GM19043 (cell line): Measurements from ENCODE around the gene MITF.

Experiments used
- ATAC-seq: cut with Tn5 transposase; IDR thresholded peaks from one replicate; pipeline ENCODE4 v1.9.1; 2021; ENCODE audit warnings: low read depth; ENCODE audit not compliant: unreplicated experiment

Gene MITF

DNA sequence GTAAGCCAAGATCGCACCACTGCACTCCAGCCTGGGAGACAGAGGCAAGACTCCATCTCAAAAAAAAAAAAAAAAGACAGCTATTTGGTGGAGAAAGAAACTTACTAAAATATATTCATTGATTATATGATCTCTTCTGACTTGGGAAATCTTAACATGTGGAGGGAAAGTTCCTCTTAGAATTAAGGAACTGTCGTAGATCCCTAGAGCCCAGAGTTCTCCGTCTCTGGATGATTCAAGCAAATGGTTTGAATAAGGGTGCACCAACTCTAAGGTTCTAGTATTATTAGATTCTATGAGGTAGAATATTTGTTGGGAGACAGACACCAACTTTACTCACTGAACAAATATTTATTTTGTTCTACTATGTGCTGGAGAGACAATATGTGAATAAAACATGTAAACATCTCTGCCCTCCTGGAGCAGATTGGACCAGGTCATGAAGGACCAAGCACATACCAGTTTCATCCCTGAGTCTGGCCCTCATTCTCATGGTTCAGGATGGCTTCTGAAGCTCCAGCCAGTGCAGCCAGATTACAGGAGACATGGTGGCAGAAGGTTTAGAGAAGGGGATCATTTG lies 129.7 kb downstream of the MITF start:
- no peak for ATAC-seq

DNA sequence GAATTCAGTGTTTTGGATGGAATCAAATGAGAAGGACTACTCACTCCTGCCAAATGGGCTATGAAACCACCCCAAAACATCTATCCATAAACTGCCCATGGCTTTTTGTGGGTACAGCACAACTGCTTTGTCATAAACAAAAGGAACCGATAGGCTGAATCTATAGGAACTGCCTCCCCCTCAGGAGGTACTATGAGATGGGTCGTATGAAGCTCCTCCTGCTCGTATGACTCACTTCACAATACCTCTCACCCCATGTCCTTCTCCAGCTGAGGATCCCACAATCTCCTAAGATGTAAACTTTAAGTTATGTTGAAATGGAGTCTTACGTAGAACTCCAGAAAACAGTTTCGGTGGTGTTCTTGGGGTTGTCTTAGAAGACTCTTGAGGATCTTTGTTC lies 130.4 kb downstream of the MITF start:
- ATAC-seq: no peak

DNA sequence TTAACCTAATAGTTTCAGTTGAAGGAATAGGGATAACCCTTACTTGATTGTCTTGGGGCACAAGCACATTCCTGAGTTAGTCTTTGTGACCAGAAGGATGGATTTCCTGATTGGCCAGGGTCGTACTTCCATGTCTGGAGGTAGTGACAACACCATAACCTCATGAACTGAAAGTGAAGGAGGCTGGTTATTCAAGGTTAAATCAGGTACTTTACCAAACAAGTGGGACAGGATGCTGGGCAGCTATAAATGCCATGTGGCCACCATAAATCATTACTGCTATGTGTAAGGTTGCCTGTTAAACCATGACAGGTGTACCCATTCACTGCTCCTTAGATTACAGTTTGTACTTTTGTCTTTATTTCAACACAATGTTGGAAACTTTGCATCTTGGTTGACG lies 132.0 kb downstream of the MITF start:
- no peak for ATAC-seq

DNA sequence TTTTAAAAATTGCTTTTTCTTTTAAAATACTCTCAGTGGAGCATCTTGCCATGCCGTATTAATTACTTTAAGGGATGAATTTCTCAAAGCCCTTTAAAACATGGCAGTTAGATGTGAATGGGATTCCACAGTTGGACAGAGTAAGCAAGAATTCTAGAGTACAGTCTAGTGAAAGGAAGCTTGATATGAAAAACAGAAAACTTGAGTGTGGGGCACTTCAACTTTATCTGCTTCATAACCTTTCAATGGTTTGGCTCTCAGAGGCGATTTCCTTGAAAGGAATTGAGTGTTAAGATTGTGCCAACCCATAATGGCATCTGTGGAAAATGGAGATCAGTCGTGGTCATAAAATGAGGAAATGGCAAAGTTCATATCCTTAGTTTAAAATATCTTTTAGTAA lies 132.6 kb downstream of the MITF start:
- no peak for ATAC-seq

DNA sequence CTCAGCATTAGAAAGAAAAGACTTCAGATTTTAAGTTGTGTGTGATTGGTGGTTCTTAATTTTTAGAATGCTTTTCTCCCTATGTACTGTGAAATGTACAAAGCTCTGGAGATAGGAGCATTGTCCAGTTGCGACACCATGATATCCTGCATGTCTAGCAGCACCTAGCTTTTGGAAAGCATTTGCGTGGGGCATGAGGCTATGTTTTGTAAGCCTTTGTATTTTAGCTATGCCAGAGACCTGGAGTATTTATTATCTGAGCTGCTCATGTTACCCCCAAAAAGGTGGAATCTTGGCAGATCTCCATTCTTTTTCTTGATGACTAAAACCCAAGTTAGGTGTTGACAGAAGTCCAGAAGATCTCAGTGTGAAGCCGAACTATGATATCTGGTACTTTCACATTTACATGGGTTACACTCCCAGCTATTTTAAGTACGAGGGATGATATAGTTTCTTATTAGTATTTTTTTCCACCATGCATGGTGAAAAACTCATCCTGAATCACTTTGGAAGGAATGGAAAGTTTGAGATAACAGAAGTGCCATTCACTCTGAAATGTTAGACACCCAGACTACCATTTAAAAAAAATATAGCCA lies 133.6 kb downstream of the MITF start:
- ATAC-seq: no peak

DNA sequence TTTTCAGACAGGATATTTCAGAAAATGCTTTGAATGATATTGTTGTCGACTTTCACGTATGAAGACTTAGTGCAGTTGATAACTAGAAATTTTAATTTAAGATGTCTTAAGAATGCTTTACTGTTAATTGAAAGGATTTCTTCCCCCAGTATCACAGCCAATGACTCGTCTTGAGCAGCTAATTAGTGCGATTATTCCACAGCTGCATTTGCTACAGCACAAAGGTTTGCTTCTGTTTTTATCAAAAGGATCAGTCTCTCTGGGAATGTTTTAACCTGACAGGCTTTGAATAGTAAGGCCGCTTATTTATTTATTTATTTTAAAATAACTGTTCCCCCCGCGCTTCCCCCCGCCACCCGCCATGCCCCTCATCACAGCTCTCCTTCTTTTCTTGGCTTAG lies 136.8 kb downstream of the MITF start:
- ATAC-seq: no peak

DNA sequence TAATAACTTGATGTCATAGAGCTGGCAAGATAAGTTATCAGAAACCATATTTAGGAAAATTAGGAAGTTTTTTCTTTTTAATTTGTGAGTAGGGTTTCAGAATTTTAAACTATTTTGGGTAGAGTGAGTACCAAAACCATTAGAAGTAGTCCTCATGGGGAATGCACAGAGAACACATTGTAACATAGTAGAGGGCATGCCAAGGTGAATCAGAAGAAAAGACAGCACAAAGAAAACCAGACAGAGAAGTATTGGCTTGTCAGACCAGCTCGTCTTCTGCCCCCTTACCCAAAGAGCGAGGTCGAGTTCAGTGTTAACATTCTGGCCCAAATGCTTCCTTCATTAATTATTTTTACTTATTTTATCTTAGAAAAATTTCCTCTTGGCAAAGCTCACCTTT lies 139.0 kb downstream of the MITF start:
- no peak for ATAC-seq

DNA sequence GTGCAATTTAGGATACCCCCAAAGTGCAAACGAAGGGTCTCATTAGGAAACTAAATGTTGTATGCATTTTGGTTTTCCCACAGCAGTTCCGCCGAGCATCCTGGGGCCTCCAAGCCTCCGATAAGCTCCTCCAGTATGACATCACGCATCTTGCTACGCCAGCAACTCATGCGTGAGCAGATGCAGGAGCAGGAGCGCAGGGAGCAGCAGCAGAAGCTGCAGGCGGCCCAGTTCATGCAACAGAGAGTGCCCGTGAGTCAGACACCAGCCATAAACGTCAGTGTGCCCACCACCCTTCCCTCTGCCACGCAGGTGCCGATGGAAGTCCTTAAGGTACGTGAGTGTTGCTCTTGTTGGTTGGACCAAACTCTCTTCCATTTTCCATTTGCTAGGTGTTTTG lies 139.8 kb downstream of the MITF start:
- ATAC-seq: no peak

DNA sequence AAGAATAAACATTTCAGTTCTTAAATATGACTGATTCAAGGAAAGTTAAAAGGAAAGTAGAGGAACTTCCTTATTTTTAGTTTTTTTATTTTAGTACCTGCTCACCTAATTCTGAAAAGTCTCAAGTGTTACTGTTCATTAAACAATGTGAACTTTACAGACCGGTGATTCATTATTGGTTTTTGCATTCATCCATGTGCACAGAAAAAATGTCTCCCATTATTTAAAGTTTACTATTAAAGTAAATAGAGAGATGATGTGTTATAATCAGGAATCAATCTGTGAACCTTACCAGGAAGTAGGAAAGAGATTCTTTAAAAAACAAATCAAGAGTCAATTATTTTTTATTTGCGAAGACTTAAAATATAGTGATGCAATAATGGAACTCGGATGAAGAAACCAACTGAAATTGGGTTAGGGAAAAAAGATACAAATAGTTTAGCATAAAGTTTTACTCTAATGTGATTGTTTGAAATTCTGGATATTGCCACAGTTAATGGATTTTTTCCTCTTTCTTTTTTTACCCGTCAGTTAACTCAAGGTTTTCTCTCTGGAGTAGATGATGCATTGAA lies 140.9 kb downstream of the MITF start:
- ATAC-seq: no peak

DNA sequence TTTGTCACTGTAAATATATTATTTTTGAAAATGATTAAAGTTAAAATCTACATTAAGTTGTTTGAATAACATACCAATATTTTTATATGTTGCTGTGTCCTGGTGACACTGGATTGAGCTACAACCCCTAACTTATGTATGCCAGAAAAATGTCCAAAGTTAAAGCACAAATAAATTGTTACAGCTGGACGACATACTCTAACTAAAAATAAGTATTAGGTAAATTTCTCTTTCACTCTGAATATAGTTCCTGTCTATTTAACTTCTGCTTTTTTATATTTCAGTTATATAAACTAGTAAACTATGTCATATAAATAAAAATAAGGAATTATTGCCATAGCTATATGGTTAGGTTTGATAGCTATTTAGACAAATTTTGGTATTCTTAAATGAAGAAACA lies 141.8 kb downstream of the MITF start:
- ATAC-seq: no peak

DNA sequence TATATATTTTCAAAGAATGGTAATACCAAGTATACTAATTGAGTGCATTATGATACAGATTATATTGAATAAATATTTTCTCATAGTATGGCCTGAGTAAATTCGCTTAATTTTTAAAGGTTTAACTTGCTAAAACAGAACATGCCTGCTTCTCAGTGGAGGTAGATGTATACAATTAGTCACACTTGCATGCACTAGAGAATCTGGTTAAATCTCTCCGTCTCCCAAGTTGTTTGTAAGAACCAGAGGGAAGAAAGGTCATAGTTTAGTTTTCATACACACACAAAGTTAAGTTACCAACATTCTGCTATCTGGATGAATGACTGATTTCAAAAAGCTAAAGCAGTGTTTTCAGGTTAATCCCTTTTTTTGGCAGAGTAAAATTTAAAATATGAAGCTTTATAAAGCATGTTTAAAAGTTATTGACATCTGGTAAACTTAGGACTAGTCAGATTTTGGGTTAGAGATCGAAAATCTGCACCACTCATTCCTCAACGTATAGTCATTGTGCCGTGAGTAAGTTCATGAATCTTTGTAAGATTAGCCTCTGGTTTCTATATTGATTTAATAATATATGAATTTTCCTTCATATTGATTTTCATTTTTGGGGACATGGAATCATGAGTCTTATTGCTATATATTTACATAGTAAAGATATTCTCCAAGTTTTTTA lies 142.6 kb downstream of the MITF start:
- no peak for ATAC-seq

DNA sequence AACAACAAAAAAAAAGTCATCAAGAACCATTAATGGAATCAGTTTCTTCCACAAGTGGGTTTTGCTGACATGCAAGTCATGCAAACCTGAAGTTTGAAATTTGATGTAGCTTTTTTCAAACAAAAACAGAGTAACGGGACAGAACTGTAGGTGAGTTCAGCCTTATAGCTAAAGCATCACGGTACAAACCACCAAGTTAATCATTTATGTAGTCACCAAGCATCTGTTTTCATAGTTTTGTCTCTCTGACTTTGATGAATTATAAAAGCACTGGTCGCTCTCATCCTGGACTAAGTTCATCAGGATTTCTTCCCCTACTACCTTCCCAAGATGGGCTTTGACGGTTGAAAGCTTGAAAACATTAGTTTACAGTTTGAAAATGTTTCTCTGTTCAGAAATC lies 143.3 kb downstream of the MITF start:
- no peak for ATAC-seq

DNA sequence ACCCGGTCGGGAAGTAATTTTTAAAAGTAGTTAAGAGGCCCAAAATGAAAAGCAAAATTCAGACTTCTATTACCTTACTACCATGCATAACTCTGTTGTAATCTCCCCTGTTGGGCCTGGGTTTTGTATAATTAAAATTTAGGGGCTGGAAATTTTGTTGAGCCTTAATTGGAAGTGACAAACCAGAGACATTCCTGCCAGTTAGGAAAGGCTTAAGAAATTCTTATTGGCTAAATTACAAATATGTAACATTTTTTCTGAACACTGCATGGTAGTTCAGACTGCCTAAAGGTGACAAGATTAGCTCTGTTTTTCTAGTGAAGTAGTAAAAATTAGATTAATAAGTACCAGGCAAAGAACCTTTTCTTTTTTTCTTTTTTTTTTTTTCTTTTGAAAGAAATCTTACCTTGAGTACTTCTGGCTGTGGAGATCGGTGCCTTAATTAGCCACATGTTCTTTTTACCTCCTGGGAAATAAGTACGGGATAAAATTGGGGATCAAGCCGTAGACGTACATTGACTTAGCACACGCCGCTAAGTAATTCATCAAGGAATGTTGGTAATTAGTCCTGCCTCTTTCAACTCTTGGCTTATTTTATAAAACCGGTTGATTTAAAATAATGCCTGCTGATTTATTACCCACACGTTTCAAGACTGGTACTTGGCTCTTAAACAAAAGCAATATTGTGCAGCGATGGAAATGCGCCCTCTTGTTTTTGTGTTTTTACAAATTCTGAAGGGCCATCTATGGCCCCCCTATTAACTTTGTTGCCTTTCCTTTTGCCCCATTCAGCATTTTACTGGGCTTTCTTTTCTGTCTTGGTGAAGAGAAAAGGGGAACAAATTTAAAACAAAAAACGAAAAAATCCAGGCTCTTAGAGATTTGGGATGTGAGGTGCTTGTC lies 149.0 kb downstream of the MITF start:
- ATAC-seq: no peak

DNA sequence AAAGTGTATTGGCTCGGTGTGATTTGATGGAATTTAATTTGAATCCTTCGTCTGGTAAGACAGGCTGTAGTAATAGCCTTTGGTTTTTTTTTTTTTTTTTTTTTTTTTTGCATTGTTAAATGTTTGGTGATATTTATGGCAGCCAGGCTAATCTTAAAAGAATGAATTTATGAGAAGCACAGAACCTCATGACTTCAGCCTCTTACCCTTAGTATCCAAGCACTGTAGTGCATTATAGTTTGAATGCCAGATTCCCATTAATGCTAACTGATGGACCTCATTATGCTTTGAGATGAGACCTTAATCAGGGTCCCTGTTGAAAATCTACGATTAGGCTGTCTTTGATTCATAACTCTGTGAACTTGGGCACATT lies 149.7 kb downstream of the MITF start:
- no peak for ATAC-seq

DNA sequence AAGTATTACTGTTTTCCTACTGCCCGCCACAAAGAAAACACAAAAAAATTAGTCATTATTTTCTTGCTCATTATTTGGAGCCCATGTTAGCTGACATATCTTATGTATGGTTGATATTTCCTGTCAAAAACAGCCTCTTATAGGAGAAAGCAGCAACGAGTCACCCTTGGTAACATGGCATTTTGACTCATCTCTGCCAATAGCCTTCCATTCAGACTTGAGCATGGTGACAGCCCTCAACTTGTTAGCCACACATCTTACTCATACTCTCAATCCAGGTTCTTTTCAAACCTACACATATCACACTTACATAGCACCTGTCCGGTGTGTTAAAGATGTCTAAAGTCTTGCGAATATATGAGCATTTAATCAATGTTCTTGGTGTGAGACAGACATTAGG lies 150.8 kb downstream of the MITF start:
- ATAC-seq: no peak

DNA sequence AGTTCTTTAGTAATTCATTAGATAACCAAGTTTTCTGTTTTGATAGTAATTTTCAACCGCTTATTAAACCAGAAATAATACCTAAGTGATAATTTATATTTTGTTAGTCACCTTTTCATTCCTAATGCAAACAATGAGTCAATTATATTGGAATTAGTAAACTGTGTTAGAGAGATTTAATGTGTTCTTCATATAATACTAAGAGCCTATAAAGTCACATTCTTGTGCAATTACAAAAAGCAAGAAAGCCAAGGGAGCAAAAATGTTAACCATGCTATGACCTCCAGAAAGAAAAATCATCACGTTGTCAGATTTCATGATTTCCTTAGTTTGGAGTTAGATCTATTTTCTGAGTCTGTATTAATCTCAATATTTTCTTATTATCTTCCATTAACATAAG lies 151.4 kb downstream of the MITF start:
- ATAC-seq: no peak

DNA sequence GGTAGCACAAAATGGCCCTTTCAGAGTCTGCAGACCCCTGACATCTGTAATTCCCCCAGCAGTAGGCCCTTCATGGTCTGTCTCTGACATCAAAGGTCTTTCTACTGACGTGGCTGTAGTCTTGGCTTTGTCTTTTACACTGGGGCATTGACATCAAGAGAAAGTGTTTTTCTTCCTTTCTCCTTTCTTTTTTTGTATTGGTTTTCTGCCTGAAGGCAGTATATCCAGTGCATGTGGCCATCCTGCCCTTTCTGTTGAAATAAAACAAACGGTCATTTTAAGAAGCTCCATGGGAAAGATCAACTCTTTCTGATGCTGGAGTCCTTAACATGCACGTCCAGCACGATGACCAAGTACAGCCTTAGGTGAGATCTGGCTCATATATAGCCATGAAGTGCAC lies 153.4 kb downstream of the MITF start:
- ATAC-seq: no peak

DNA sequence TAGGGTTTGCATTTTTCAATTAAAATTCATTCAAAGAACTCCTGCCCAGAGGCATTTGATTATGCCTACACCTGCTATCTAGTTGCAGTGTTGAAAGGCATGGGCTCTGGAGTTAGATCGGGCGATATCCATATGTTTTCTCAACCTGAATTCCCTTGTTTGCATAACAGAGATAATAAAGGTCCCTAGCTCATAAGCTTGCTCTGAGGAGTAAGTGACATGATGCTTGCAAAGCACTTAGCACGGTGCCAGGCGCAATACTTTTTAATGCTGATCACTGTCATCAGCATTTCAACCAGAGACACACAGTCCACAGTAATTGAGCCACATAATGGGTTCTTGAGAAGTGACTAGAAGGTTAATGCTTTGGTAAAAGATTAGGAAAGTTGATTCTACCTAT lies 154.0 kb downstream of the MITF start:
- ATAC-seq: no peak

DNA sequence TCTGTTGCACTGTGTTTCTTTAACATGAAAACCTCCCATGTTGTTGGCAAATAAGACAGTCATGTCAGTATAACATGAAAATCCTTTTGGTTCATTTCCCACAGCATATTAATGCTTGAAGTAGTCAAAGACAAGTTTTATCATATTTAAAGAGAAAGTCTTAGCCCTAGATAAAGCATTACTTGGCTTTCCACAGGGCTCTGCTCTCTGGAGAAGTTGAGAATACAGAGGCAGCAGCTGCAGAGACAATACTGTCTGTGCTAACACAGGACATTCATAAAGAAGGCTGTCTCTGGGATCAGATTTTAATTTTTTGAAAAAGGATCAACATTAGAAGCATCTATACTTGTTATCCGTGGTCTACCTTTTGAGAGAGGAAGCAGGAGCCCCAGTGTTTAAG lies 156.8 kb downstream of the MITF start:
- no peak for ATAC-seq

DNA sequence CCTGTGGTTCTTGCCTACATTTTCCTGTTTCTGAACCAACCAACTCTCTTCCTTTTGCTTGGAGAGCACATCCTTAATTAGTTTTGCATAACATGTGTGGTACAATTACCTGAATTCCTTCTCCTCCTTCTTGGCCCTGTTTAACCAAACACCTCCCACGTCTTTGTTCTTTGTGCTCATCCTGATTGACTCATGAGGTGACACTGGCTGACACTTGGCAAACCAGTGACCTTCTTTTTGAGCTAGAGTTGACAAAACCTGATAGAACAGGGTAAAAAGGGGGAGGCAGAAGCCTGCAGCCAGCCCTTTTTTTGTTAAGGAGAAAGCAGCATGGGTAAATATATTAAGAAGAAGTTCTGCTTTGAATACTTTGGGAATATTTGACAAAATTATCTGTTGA lies 161.1 kb downstream of the MITF start:
- no peak for ATAC-seq

DNA sequence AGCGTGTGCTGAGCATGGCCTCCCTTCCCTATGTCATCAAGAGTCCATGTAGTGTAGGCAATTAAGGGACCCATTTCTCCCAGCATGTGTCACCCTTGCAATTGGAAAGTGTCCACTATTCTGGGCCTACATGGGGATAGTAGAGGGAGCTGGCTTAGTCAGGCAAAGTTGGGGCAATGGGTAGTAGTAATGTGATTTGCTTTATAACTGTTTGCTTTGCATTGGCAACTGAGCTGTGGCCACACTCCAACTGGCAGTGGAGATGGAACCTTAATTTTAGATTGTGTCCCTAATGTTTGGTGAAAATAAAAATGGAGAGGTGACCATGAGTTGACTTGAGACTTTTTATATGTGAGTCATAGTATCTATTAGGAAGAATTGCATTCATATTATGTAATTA lies 162.5 kb downstream of the MITF start:
- ATAC-seq: no peak
